HG03558 (cell line): ENCODE measurements around the gene ZFPM1.

ENCODE experiments used
- ATAC-seq: cut with Tn5 transposase; IDR thresholded peaks from one replicate; pipeline ENCODE4 v1.9.1; 2021; ENCODE audit warnings: moderate number of reproducible peaks; ENCODE audit not compliant: unreplicated experiment; ENCODE audit errors: extremely low read depth

ZFPM1 gene

DNA sequence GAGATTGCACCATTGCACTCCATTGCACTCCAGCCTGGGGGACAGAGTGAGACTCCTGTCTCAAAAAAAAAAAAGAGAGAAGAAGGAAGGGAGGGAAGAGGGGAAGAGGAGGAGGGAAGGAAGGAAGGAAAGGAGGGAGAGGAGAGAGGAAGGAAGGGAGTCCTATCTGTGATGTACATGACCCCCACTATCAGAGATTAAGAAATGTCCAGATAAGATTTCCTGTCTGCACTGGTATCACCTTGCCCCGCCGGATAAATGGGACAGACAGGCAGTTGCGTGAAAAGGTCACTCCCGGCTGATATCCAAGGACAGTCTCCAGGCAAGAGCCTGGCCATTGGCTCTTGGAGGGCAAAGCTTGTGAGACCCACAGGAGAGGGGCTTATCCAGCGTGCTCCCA is 5.2 kb upstream of the ZFPM1 start:
- no peak for ATAC-seq

DNA sequence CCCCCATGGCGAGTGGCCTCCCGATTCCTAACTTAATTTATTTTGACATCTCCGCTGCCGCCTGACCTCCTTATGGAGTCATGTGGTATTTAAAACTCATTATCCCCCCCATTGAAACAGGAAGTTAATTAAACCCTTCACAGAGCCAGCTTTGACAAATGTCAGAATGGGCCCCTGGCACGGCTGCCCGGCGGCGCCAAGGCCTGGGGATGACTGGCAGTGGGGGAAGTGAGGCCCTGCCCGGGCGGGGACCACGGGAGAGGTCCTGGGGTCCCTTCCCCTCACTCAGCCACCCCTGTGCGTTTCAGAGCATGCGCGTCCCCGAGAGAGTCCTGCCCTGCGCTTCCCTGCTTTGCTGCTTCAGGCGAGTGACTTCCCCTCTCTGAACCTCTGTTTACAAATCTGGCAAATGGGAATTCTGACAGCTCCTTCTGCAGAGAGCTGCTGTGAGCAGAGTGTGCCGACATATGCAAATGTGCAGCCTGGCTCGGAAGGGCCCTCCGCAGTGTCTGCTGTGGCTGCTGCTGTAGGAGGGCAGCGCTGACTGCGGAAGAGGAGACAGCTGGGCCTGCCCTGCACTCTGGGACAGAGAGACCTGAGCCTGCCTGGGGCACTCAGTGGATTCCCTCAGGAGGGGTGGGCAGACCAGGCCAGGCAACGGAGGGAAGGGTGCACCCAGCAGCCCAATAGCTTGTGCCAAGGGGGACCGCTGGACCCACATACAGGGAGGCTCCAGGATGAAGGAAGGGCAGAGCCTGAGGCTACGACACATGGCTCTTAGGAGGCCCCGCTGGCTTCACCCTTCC is 4.4 kb upstream of the ZFPM1 start:
- ATAC-seq, result no peak

DNA sequence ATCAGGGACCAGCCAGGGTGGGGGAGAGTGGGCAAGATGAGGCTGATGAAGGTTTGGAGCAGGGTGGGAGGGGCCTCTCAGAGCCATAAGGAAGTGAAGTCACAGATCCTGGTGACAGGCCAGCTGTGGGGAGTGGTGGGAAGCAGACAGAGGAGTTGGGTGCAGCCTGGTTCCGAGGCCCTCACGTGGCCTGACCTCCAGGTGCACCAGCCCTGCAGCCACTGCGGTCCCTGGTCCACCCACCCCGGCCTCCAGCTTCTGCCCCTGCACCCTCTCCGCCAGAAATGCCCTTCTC is 3.9 kb upstream of the ZFPM1 start:
- no peak for ATAC-seq

GRCh38 chr16:88451586-88452481 is 1.2 kb upstream of the ZFPM1 start:
- ATAC-seq, result no peak

GRCh38 chr16:88452482-88453216 is 431 bp upstream of the ZFPM1 start:
- no peak for ATAC-seq

GRCh38 chr16:88453611-88454522 is 787 bp downstream of the ZFPM1 start:
- ATAC-seq, result no peak

DNA sequence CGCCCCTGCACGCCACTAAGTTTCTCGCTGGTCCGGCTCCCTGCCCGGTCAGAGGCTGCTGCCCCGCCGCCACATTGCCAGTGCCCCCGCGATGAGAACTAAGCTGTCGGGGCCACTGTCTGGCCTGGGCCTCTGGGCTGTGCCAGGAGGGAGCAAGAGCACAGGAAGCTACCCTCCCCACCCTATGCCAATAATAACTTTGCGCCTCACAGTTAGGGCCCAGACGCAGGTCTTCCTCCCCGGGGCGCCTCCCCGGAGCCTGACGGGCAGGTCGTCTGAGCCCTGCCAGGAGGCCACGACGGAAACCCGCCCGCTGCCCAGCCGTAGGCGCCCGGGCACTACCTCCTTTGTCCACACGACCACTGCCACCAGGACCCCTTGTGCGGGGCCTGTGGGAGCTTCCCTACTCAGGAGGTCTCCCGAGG is 1.5 kb downstream of the ZFPM1 start:
- ATAC-seq, result no peak

DNA sequence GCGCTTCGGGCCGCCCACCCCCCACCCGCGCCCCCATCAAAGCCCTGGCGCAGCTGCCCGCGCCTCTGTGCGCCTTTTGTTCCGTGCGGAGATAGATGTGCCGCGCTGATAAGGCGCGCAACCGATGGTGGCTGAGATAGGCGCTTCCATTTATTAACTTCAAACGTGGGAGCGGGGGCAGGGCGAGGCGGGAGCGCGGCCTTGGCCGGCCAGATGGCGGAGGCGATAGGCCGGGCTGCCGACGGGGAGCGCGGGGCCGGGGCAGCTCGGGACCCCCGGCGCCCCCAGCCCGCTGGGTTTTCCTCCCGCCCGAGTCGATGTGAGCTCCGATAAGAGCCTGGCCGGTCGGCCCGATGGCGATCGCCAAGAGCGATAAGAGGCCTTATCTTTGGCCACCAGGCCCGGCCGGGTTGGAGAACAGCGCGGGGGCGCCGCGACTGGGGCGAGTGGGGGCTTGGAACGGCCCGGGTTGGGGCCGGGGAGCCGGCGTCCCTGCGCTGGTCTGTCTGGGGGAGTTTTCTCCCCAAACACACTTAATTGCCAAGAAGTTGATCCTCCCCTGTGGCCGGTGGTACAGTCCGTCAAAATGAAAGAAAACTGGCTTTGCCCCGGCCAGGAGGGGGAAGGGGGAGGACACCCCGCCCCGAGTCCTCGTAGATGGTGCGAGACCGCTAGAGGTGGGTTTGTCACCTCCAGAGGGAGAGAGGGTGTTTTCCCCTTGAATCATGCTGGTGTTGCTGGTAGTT is 2.7 kb downstream of the ZFPM1 start:
- ATAC-seq, result no peak

GRCh38 chr16:88456356-88457292 is 3.5 kb downstream of the ZFPM1 start:
- ATAC-seq, result no peak

DNA sequence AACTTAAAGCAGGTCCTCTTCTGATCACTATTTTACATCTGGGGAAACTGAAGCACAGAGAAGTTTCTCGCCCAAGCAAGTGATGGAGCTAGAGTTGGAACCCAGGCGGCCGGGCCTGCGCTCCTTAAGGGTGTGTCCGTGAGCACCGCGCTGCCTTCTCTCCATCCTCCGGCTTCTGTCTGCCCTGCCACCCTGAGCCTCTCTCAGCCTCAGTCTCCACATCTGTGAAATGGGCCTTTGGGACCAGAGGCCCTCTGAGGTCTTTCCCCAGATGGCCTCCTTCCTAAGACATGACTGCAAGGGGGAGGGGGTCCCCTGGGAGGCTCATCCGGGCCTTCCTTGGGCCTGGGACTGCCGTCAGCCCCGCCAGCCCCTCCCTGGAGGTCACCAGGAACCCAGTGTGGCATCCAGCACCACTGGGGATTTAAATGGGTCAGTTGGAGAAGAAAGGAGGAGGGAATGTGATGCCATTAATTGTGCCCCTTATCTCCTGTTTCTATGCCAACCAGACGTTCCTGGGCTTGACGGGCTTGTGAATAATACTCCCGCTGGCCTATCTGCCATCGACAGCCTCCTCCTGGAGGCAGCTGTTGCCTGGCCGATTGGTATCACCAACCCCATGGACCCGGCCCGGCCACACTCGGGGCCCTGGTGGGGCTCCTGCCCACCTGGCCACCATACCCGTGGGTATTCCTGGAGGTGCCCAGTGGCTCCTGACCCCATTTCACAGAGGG is 5.1 kb downstream of the ZFPM1 start:
- ATAC-seq, result no peak

DNA sequence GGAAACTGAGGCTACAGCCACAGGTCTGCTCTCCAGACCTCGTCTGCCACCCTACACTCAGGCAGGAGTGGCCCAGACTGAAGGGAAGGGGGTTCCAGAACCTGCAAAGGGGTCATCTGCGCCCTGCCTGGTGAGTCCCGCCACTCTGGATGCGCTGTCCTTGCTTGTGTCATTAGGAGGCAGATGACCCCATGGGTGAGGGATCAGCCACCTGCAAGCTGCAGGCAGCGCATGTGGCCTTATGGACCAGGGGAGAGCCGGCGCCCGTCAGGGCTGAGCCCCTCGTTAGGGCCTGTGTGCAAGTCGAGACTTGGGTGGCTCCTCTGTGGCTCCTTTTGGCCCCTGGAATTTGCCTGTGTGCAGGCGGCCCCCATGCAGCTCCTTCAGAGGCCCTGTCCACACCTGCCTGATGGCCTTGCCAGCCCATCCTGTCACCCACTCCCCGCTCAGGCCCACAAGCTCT is 5.7 kb downstream of the ZFPM1 start:
- no peak for ATAC-seq

DNA sequence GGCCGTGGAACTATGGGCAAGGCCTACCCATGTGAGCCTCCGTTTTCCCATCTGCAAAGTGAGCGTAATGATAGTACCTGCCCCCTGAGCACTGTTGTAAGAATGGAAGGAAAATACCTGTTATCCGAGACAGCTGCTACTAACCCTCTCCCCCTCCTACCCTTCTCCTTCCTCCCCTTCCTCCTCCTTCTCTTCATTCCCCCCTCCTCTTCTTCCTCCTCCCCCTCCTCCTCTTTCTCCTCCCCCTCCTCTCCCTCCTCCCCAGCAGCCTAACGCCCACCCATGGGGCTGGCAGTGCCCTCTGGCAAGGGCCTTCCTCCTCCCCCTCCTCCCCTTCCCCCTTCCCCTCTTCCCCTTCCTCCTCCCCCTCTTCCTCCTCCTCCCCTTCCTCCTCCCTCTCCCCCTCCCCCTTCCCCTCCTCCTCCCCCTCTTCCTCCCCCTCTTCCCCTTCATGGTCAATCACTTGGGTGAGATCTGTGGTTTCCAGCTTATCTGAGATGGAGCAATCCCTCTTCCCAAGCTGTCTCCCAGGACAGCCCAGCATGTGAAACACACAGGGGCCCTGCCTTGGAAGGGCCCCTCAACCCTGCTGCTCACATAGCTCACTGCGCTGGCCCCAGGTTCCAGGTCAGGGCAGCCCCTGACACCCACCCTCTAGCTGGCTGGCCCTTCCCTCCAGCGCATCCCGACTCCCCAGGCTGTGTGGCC is 6.4 kb downstream of the ZFPM1 start:
- no peak for ATAC-seq

GRCh38 chr16:88460496-88461330 is 7.6 kb downstream of the ZFPM1 start:
- ATAC-seq, result no peak

- ATAC-seq, result no peak
These were observed 8.5 kb downstream of the ZFPM1 start for GRCh38 chr16:88461331-88462269.

DNA sequence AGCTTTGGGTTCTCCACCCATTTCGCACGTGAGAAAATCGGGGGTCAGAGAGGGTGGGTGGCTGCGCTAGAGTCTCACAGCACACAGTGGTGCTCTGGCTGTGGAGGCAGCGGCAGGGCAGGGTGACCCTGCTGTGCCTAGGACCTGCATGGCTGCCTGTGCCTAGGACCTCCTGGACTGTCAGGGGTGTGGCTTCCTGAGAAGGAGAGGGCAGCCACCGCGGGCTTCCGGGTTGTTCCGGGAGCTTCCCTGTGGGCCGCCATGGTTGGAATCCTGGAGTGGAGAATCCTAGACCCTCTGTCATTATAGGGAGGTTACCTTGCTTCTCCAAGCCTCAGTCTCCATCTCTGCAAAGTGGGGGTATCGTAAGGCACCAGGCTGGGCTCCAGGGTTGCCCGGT is 9.3 kb downstream of the ZFPM1 start:
- no peak for ATAC-seq
